HL-60 (cell line): ENCODE results near the gene TMEM170A.
"Not testable (repeated sequence)": the region's sequence is repeated elsewhere in the genome, so short reads cannot be mapped to it uniquely, and the experiment has no call there.

ENCODE experiments used
- CTCF ChIP-seq: IDR thresholded peaks from one replicate; pipeline ENCODE4 v1.5.1; 2011; ENCODE audit warnings: low read length, control low read depth, inconsistent platforms; ENCODE audit not compliant: insufficient read depth
- REST ChIP-seq: IDR thresholded peaks from 2 replicates; pipeline ENCODE4 v1.6.1; 2012; ENCODE audit warnings: low read depth; ENCODE audit not compliant: insufficient replicate concordance

- not testable (repeated sequence) for TF ChIP-seq CTCF, REST
Observed at GRCh38 chr16:75501820-75502219, 37.3 kb upstream of the TMEM170A start.
